Tibial nerve (tissue), 4 donors: ENCODE measurements around the gene SERPINB7.

Source experiments
- CTCF ChIP-seq, 5 experiments: fragments of 200-600 bp in 3 of 5; fragments of 450-650 bp in 2 of 5; sonication (generic) in 3 of 5; IDR thresholded peaks; one replicate each; pipeline ENCODE4 v1.5.1; 2016 to 2019; ENCODE audit warnings: antibody characterized with exemption in 5 of 5, mild to moderate bottlenecking in 3 of 5, moderate library complexity in 2 of 5
- EP300 ChIP-seq, 2 donors: sonication (generic); formaldehyde crosslinking; IDR thresholded peaks; one replicate each; pipeline ENCODE4 v1.6.1; 2017; ENCODE audit warnings: antibody characterized with exemption in 2 of 2, mild to moderate bottlenecking in 1 of 2

DNA sequence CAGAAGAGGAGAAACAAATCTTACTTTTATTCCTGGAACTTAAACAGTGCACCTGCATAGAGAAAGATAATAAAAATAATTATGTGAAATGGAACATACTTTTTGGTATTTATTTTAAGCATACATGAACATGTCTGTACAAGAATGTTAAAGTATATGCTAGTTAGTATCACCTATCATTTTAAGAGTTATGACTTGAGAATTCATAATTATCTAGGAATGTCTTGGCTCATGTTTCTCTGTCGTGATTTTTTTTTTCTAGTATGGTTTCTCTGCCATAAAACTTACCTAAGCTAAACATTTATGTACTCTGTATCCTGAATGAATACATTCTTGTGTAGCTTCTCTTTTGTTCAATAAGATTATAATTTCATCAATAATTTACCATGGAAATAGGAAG is 4.2 kb downstream of the SERPINB7 start:
- TF ChIP-seq CTCF (IDR thresholded peaks at IDR 0.05) (no peak), EP300 (IDR thresholded peaks at IDR 0.05) (no peak)
